HepG2 (cell line): Measurements from ENCODE around the gene DHX16. TPM values are rescaled to one million over a fixed set of nuclear protein-coding genes. Genes with fewer than 3 reads are reported as not detected.
A peak's percentile ranks its signal among the peaks of the same experiment; 100 is the strongest.

ENCODE experiments used
- ATRX ChIP-seq: sonication (generic); formaldehyde crosslinking; IDR thresholded peaks from 2 replicates; pipeline ENCODE4 v1.4.0; 2020; ENCODE audit warnings: missing genetic modification reagents, borderline replicate concordance
- ERF ChIP-seq: IDR thresholded peaks from 2 replicates; pipeline ENCODE4 v1.6.1; 2018; ENCODE audit warnings: missing biosample characterization, missing genetic modification reagents
- GABPB1 ChIP-seq: IDR thresholded peaks from 2 replicates; pipeline ENCODE4 v1.6.1; 2016; ENCODE audit warnings: mild to moderate bottlenecking, missing genetic modification reagents, moderate library complexity, missing compliant biosample characterization
- KDM3A ChIP-seq: IDR thresholded peaks from 2 replicates; pipeline ENCODE4 v1.6.1; 2018; ENCODE audit warnings: low read depth, missing compliant biosample characterization
- KLF11 ChIP-seq: IDR thresholded peaks from 2 replicates; pipeline ENCODE4 v1.6.1; 2016; ENCODE audit warnings: missing compliant biosample characterization
- KMT2A ChIP-seq: sonication (generic); formaldehyde crosslinking; IDR thresholded peaks from 2 replicates; pipeline ENCODE4 v1.4.0; 2020; ENCODE audit warnings: missing genetic modification reagents
- MYC ChIP-seq: sonication (generic); formaldehyde crosslinking; IDR thresholded peaks from 2 replicates; pipeline ENCODE4 v1.9.0; 2021; ENCODE audit warnings: missing genetic modification reagents, borderline replicate concordance
- NBN ChIP-seq: fragments of 450-650 bp; conservative IDR thresholded peaks from 2 replicates; pipeline ENCODE4 v1.6.1; 2017
- PHF5A ChIP-seq: IDR thresholded peaks from one replicate; pipeline ENCODE4 v1.6.1; 2018; ENCODE audit warnings: low read depth, missing genetic modification reagents; ENCODE audit not compliant: unreplicated experiment
- PRPF4 ChIP-seq: fragments of 200-400 bp; formaldehyde crosslinking; IDR thresholded peaks from 2 replicates; pipeline ENCODE4 v1.6.1; 2016; ENCODE audit warnings: low read length, low read depth; ENCODE audit not compliant: poor library complexity, severe bottlenecking
- RERE ChIP-seq: IDR thresholded peaks from 2 replicates; pipeline ENCODE4 v1.6.1; 2016; ENCODE audit warnings: low read depth, missing genetic modification reagents, missing compliant biosample characterization
- SMC3 ChIP-seq: IDR thresholded peaks from 2 replicates; pipeline ENCODE4 v1.6.1; 2011; ENCODE audit warnings: low read length, improper control_type of control experiment
- WIZ ChIP-seq: sonication (generic); formaldehyde crosslinking; IDR thresholded peaks from 2 replicates; pipeline ENCODE4 v1.5.1; 2020; ENCODE audit warnings: mild to moderate bottlenecking, missing genetic modification reagents
- ZMYM3 ChIP-seq: sonication (generic); formaldehyde crosslinking; IDR thresholded peaks from 2 replicates; pipeline ENCODE4 v1.5.1; 2020; ENCODE audit warnings: mild to moderate bottlenecking, missing genetic modification reagents
- ZNF101 ChIP-seq: sonication (generic); formaldehyde crosslinking; IDR thresholded peaks from 2 replicates; pipeline ENCODE4 v1.4.0; 2020; ENCODE audit warnings: mild to moderate bottlenecking, low read depth, missing genetic modification reagents, borderline replicate concordance
- ZNF260 ChIP-seq: sonication (generic); formaldehyde crosslinking; IDR thresholded peaks from 2 replicates; pipeline ENCODE4 v1.4.0; 2020; ENCODE audit warnings: missing genetic modification reagents, low read depth, mild to moderate bottlenecking, borderline replicate concordance
- ZNF292 ChIP-seq: sonication (generic); formaldehyde crosslinking; IDR thresholded peaks from 2 replicates; pipeline ENCODE4 v1.8.1; 2022; ENCODE audit warnings: mild to moderate bottlenecking, low read depth, missing genetic modification reagents, borderline replicate concordance
- ZNF383 ChIP-seq: sonication (generic); formaldehyde crosslinking; IDR thresholded peaks from 2 replicates; pipeline ENCODE4 v1.4.0; 2020; ENCODE audit warnings: missing genetic modification reagents, mild to moderate bottlenecking, borderline replicate concordance
- ZNF430 ChIP-seq: sonication (generic); formaldehyde crosslinking; IDR thresholded peaks from 2 replicates; pipeline ENCODE4 v1.9.0; 2021; ENCODE audit warnings: mild to moderate bottlenecking, missing genetic modification reagents
- ZNF441 ChIP-seq: sonication (generic); formaldehyde crosslinking; IDR thresholded peaks from 2 replicates; pipeline ENCODE4 v1.7.0; 2021; ENCODE audit warnings: missing genetic modification reagents, borderline replicate concordance
- ZNF800 ChIP-seq: sonication (generic); formaldehyde crosslinking; IDR thresholded peaks from 2 replicates; pipeline ENCODE4 v1.4.0; 2020; ENCODE audit warnings: missing genetic modification reagents
- ZNF839 ChIP-seq: sonication (generic); formaldehyde crosslinking; IDR thresholded peaks from 2 replicates; pipeline ENCODE4 v1.4.0; 2020; ENCODE audit warnings: missing genetic modification reagents, mild to moderate bottlenecking, borderline replicate concordance
- polyA plus RNA-seq, 8 experiments: library from polyadenylated mRNA; depleted of rRNA in 3 of 8; stranded (reverse) in 7 of 8; unstranded in 1 of 8; fragments of >200 nt; fragmentation: Illumina TruSeq in 4 of 8; extraction: Trizol in 4 of 8; gene quantifications; 2 replicates each; pipeline versions ENCODE4 v1.2.1 to v1.2.3, GENCODE V29; 2011 to 2016; ENCODE audit warnings: low read depth in 4 of 8, missing spikeins in 1 of 8, mixed read lengths in 1 of 8; ENCODE audit not compliant: insufficient read depth in 1 of 8
- total RNA-seq, 5 experiments: library from RNA; depleted of rRNA; stranded (reverse); fragments of >200 nt; fragmentation: Illumina TruSeq; extraction: Trizol; gene quantifications; 2 replicates each; pipeline ENCODE4 v1.2.3, GENCODE V29; 2016; ENCODE audit warnings: low read depth in 1 of 5
- TF ChIP-seq, protein P1 (sequence below): sonication (generic); formaldehyde crosslinking; IDR thresholded peaks from 2 replicates; pipeline ENCODE4 v1.5.1; 2020; ENCODE audit warnings: missing genetic modification reagents, mild to moderate bottlenecking, borderline replicate concordance

Gene DHX16
- total and polyA plus RNA-seq, 2 of the 13 experiments (the other 11 are each of a cell fraction or from before 2014, with no cell fraction given), result 57.0 to 58.5 TPM

- TF ChIP-seq RERE, result no peak
- no peak for TF ChIP-seq NBN
- TF ChIP-seq KLF11 (CRISPR knock-in tag), result no peak
- TF ChIP-seq ZMYM3, result 0 out of 2 replicates have a peak, but pooled peaks have one; percentile 3
- TF ChIP-seq ZNF839 (CRISPR knock-in tag), result no peak
- no peak for TF ChIP-seq KDM3A (CRISPR knock-in tag)
- TF ChIP-seq ZNF800 (CRISPR knock-in tag), result no peak
- no peak for TF ChIP-seq ATRX (CRISPR knock-in tag)
- no peak for TF ChIP-seq ZNF441 (CRISPR knock-in tag)
- no peak; the same call in 1 of the 2 replicates for TF ChIP-seq ZNF292 (CRISPR knock-in tag)
- no peak for TF ChIP-seq ZNF101 (CRISPR knock-in tag)
- TF ChIP-seq PRPF4, result no peak
- TF ChIP-seq SMC3, result no peak
- TF ChIP-seq PHF5A (CRISPR knock-in tag), result no peak
- no peak for TF ChIP-seq ZNF383
- no peak for TF ChIP-seq ZNF260 (CRISPR knock-in tag)
- TF ChIP-seq ERF (CRISPR knock-in tag), result no peak
- peak; percentile 57; the same call in 1 of the 2 replicates for TF ChIP-seq GABPB1
- peak; percentile 69; the same call in 1 of the 2 replicates for TF ChIP-seq MYC (CRISPR knock-in tag)
- no peak for TF ChIP-seq WIZ (CRISPR knock-in tag)
- TF ChIP-seq, protein P1, sequence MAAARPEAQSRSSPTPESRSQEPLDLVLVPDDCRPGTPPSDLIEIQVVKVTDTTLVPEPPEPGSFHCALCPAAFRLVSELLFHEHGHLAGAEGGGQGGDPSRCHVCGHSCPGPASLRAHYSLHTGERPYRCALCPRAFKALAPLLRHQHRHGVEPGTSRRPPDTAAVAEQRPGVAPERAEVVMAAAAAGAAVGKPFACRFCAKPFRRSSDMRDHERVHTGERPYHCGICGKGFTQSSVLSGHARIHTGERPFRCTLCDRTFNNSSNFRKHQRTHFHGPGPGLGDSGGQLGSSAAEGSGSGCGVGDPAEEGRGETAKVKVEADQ (CRISPR knock-in tag), result peak; percentile 55; the same call in 1 of the 2 replicates
- no peak for TF ChIP-seq KMT2A (CRISPR knock-in tag)
- 0 out of 2 replicates have a peak, but pooled peaks have one; percentile 36 for TF ChIP-seq ZNF430 (CRISPR knock-in tag)
Observed at GRCh38 chr6:30686908-30687658, 14.3 kb upstream of the DHX16 start (continued).
